Measurements from ENCODE around the gene SIPA1.

SIPA1 gene

GRCh38 chr11:65661599-65662246 is 23.8 kb downstream of the SIPA1 start:
- H3K14ac ChIP-seq (ENCODE audit: low read length), result peak overlapping the region; percentile 86
- H2AK5ac ChIP-seq (ENCODE audit: low read length), result peak overlapping the region; percentile 36
- H3K27ac ChIP-seq (ENCODE audit: low read depth, low read length), result no peak overlapping the region
- H3K4ac ChIP-seq (ENCODE audit: low read depth, low read length), result peak overlapping the region; percentile 77
- H4K8ac ChIP-seq (ENCODE audit: low read depth, low read length), result peak overlapping the region; percentile 81
- no peak overlapping the region for H2BK12ac ChIP-seq (ENCODE audit: low read length)
- H2BK120ac ChIP-seq (ENCODE audit: insufficient read depth, low read length, poor library complexity), result peak overlapping the region; percentile 34
- peaks cover 5 to 9% of the 10 kb centered on the region in 2 experiments for H3K4me1 ChIP-seq (ENCODE audit: control insufficient read depth in 1 of 2, insufficient read depth in 2 of 2, low read length in 2 of 2)
- H3K79me2 ChIP-seq (ENCODE audit: control insufficient read depth, insufficient read depth, low read length, poor library complexity), result peaks cover 14% of the 10 kb centered on the region
- WGBS (ENCODE audit: extremely low coverage, insufficient coverage, insufficient read length), result no CpG with 5 or more reads among the region's 25 CpGs
- H3K23ac ChIP-seq (ENCODE audit: low read length), result no peak overlapping the region
- peak overlapping the region; percentile 88 for H3K18ac ChIP-seq (ENCODE audit: low read length)
- no peak for DNase-seq
- H3K36me3 ChIP-seq (ENCODE audit: control insufficient read depth in 1 of 2, insufficient read depth in 2 of 2, low read length in 2 of 2), result peaks cover 36 to 46% of the 10 kb centered on the region in 2 experiments
- H3K4me2 ChIP-seq (ENCODE audit: low read length), result peak overlapping the region; percentile 62
- no peaks in the 10 kb centered on the region for H3K9me3 ChIP-seq (ENCODE audit: insufficient read depth, low read depth, low read length)
- peak overlapping the region; percentile 96 for H3K4me3 ChIP-seq (ENCODE audit: low read depth, low read length)
- H3K9ac ChIP-seq (ENCODE audit: low read length), result peak overlapping the region; percentile 81
- no peaks in the 10 kb centered on the region for H3K27me3 ChIP-seq (ENCODE audit: insufficient read depth, low read length)
- H3K79me1 ChIP-seq (ENCODE audit: low read length), result peaks cover 15% of the 10 kb centered on the region
- peak overlapping the region; percentile 74 for H4K91ac ChIP-seq (ENCODE audit: low read depth, low read length)
- H2BK5ac ChIP-seq (ENCODE audit: low read depth, low read length, poor library complexity), result peak overlapping the region; percentile 49
- H4K12ac ChIP-seq (ENCODE audit: low read depth, low read length), result peak overlapping the region; percentile 0
- no peak overlapping the region for H2AFZ ChIP-seq (ENCODE audit: insufficient read depth, low read length, poor library complexity)

DNA sequence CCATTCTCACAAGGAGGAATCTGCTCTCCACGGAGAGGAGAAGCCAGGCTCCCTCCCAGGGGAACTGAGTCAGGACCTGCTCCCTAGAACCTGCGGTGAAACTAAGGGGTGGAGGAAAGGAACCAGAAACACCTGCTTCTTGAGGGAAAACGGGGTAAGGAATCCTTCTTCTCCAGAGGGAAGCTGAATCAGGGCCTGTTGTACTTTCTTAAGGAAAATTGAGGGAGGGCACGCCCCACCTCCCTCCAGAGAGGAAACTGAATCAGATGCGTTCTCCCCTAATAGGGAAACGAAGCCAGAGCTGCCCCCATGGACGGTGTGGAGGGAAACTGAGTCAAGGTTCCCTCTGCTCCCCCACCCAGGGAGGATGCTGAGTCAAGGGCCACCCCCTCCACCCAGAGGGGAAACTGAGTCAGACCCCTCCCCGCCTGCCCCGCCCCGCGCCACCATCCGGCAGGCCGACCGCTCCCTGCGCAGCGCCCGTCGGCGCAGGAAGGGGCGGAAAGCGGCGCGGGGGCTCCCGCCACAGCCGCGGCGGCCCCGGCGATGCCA is 24.4 kb downstream of the SIPA1 start:
- Histone ChIP-seq H3K79me1 (ENCODE audit: low read length) (peaks cover 15% of the 10 kb centered on the region), H3K36me3 (ENCODE audit: control insufficient read depth in 1 of 2, insufficient read depth in 2 of 2, low read length in 2 of 2) (peaks cover 31 to 41% of the 10 kb centered on the region in 2 experiments), H3K4ac (ENCODE audit: low read depth, low read length) (peak overlapping the region; percentile 77), H3K27ac (ENCODE audit: low read depth, low read length) (peak overlapping the region; percentile 81), H2BK5ac (ENCODE audit: low read depth, low read length, poor library complexity) (peak overlapping the region; percentile 85), H3K9ac (ENCODE audit: low read length) (peak overlapping the region; percentile 81), H2AK5ac (ENCODE audit: low read length) (peak overlapping the region; percentile 36), H4K12ac (ENCODE audit: low read depth, low read length) (peak overlapping the region; percentile 84), H3K23ac (ENCODE audit: low read length) (no peak overlapping the region), H2BK120ac (ENCODE audit: insufficient read depth, low read length, poor library complexity) (peak overlapping the region; percentile 64), H3K79me2 (ENCODE audit: control insufficient read depth, insufficient read depth, low read length, poor library complexity) (peaks cover 14% of the 10 kb centered on the region), H3K18ac (ENCODE audit: low read length) (peak overlapping the region; percentile 88), H3K14ac (ENCODE audit: low read length) (peak overlapping the region; percentile 86), H4K8ac (ENCODE audit: low read depth, low read length) (peak overlapping the region; percentile 81), H3K4me2 (ENCODE audit: low read length) (peak overlapping the region; percentile 62), H3K4me1 (ENCODE audit: control insufficient read depth in 1 of 2, insufficient read depth in 2 of 2, low read length in 2 of 2) (peaks cover 5 to 9% of the 10 kb centered on the region in 2 experiments), H3K4me3 (ENCODE audit: low read depth, low read length) (peak overlapping the region; percentile 96), H4K91ac (ENCODE audit: low read depth, low read length) (peak overlapping the region; percentile 74), H2BK12ac (ENCODE audit: low read length) (no peak overlapping the region), H3K27me3 (ENCODE audit: insufficient read depth, low read length) (no peaks in the 10 kb centered on the region), H3K9me3 (ENCODE audit: insufficient read depth, low read depth, low read length) (no peaks in the 10 kb centered on the region), H2AFZ (ENCODE audit: insufficient read depth, low read length, poor library complexity) (no peak overlapping the region)
- peak in 1 of 2 donors; percentile 21 for DNase-seq
- no CpG with 5 or more reads among the region's 29 CpGs for WGBS (ENCODE audit: extremely low coverage, insufficient coverage, insufficient read length)

DNA sequence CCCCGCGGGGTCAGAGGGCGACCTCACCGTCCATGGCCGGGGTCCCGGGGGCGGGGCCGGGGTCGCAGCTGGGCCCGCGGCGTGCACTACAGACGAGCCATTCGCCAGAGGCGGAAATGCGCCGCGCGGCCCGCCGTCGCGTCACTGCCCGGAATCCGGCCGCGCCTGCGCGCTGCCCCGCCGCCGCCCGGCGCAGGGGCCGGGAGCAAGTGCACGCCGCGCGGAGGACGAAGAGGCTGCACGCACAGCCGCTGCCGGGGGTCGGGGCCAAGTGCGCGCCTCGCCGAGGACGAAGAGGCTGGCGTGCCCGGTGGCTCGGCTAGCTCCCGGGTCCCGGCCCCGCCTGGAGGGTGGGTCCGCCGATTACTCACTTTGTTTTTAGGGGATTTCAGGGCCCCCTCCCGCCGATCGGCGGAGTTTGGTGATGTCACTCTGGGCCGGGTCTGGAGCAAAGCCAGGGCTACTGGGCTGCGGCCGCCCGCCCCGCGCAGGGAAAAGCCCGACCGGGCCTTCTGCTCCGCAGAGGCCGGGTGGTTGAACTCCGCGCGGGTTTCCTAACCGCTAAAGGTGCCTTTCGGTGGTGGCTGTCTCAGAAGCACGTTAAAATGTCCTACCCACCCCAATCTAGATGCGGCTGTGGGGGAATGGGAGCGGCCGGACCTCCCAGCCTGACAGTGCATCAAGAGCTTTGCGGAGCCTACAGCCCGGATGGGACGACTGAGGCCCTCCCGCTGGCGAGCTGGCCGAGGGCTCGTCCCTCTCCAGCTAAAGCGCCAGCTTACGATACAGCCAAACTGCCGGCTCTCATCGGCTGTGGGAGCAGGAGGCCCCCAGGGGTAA is 25.1 kb downstream of the SIPA1 start, which contains the start of gene RELA:
Gene RELA (minus strand): TSS at position 118 of the 840 bp plus-strand sequence. CDS start 84 bp downstream, at position 34.
- H3K4ac ChIP-seq (ENCODE audit: low read depth, low read length), result peak within 1 kb of the TSS; percentile 77
- H3K4me1 ChIP-seq (ENCODE audit: control insufficient read depth in 1 of 2, insufficient read depth in 2 of 2, low read length in 2 of 2), result peaks cover 5 to 9% of the 10 kb centered on the region in 2 experiments
- no peaks in the 10 kb centered on the region for H3K9me3 ChIP-seq (ENCODE audit: insufficient read depth, low read depth, low read length)
- no peak within 1 kb of the TSS for H3K23ac ChIP-seq (ENCODE audit: low read length)
- peak within 1 kb of the TSS; percentile 51 for H2BK12ac ChIP-seq (ENCODE audit: low read length)
- peaks cover 15% of the 10 kb centered on the region for H3K79me1 ChIP-seq (ENCODE audit: low read length)
- no peaks in the 10 kb centered on the region for H3K27me3 ChIP-seq (ENCODE audit: insufficient read depth, low read length)
- H2BK5ac ChIP-seq (ENCODE audit: low read depth, low read length, poor library complexity), result peak within 1 kb of the TSS; percentile 85
- peak within 1 kb of the TSS; percentile 81 for H3K27ac ChIP-seq (ENCODE audit: low read depth, low read length)
- H3K18ac ChIP-seq (ENCODE audit: low read length), result peak within 1 kb of the TSS; percentile 88
- peaks cover 25 to 34% of the 10 kb centered on the region in 2 experiments for H3K36me3 ChIP-seq (ENCODE audit: control insufficient read depth in 1 of 2, insufficient read depth in 2 of 2, low read length in 2 of 2)
- peaks cover 14% of the 10 kb centered on the region for H3K79me2 ChIP-seq (ENCODE audit: control insufficient read depth, insufficient read depth, low read length, poor library complexity)
- H4K91ac ChIP-seq (ENCODE audit: low read depth, low read length), result peak within 1 kb of the TSS; percentile 81
- peak within 1 kb of the TSS; percentile 89 for H2AFZ ChIP-seq (ENCODE audit: insufficient read depth, low read length, poor library complexity)
- H3K4me2 ChIP-seq (ENCODE audit: low read length), result peak within 1 kb of the TSS; percentile 62
- peak; percentile 87 to 94 for DNase-seq
- peak within 1 kb of the TSS; percentile 92 for H4K12ac ChIP-seq (ENCODE audit: low read depth, low read length)
- H4K8ac ChIP-seq (ENCODE audit: low read depth, low read length), result peak within 1 kb of the TSS; percentile 94
- WGBS (ENCODE audit: extremely low coverage, insufficient coverage, insufficient read length), result no CpG with 5 or more reads among the region's 91 CpGs
- peak within 1 kb of the TSS; percentile 56 for H2AK5ac ChIP-seq (ENCODE audit: low read length)
- H2BK120ac ChIP-seq (ENCODE audit: insufficient read depth, low read length, poor library complexity), result peak within 1 kb of the TSS; percentile 82
- peak within 1 kb of the TSS; percentile 93 for H3K9ac ChIP-seq (ENCODE audit: low read length)
- H3K4me3 ChIP-seq (ENCODE audit: low read depth, low read length), result peak within 1 kb of the TSS; percentile 96
- peak within 1 kb of the TSS; percentile 86 for H3K14ac ChIP-seq (ENCODE audit: low read length)

GRCh38 chr11:65663639-65664200 is 25.8 kb downstream of the SIPA1 start:
- H4K91ac ChIP-seq (ENCODE audit: low read depth, low read length), result peak overlapping the region; percentile 81
- peak overlapping the region; percentile 55 for H3K18ac ChIP-seq (ENCODE audit: low read length)
- H3K27ac ChIP-seq (ENCODE audit: low read depth, low read length), result peak overlapping the region; percentile 81
- no peak overlapping the region for H2BK12ac ChIP-seq (ENCODE audit: low read length)
- peak overlapping the region; percentile 92 for H4K12ac ChIP-seq (ENCODE audit: low read depth, low read length)
- no CpG with 5 or more reads among the region's 15 CpGs for WGBS (ENCODE audit: extremely low coverage, insufficient coverage, insufficient read length)
- peak overlapping the region; percentile 73 for H2BK5ac ChIP-seq (ENCODE audit: low read depth, low read length, poor library complexity)
- H3K4ac ChIP-seq (ENCODE audit: low read depth, low read length), result peak overlapping the region; percentile 69
- peak overlapping the region; percentile 94 for H4K8ac ChIP-seq (ENCODE audit: low read depth, low read length)
- peak overlapping the region; percentile 84 for H3K14ac ChIP-seq (ENCODE audit: low read length)
- H2AFZ ChIP-seq (ENCODE audit: insufficient read depth, low read length, poor library complexity), result peak overlapping the region; percentile 89
- H2AK5ac ChIP-seq (ENCODE audit: low read length), result peak overlapping the region; percentile 56
- peak in 1 of 2 donors; percentile 50 for DNase-seq
- peak overlapping the region; percentile 96 for H3K4me3 ChIP-seq (ENCODE audit: low read depth, low read length)
- peak overlapping the region; percentile 93 for H3K9ac ChIP-seq (ENCODE audit: low read length)
- peaks cover 18 to 27% of the 10 kb centered on the region in 2 experiments for H3K36me3 ChIP-seq (ENCODE audit: control insufficient read depth in 1 of 2, insufficient read depth in 2 of 2, low read length in 2 of 2)
- peaks cover 14% of the 10 kb centered on the region for H3K79me2 ChIP-seq (ENCODE audit: control insufficient read depth, insufficient read depth, low read length, poor library complexity)
- H3K4me2 ChIP-seq (ENCODE audit: low read length), result peak overlapping the region; percentile 62
- H3K9me3 ChIP-seq (ENCODE audit: insufficient read depth, low read depth, low read length), result no peaks in the 10 kb centered on the region
- peaks cover 15% of the 10 kb centered on the region for H3K79me1 ChIP-seq (ENCODE audit: low read length)
- peak overlapping the region; percentile 82 for H2BK120ac ChIP-seq (ENCODE audit: insufficient read depth, low read length, poor library complexity)
- H3K23ac ChIP-seq (ENCODE audit: low read length), result no peak overlapping the region
- no peaks in the 10 kb centered on the region for H3K27me3 ChIP-seq (ENCODE audit: insufficient read depth, low read length)
- peaks cover 5 to 9% of the 10 kb centered on the region in 2 experiments for H3K4me1 ChIP-seq (ENCODE audit: control insufficient read depth in 1 of 2, insufficient read depth in 2 of 2, low read length in 2 of 2)
